Measurements from ENCODE around the gene RAB20. TPM values are rescaled to one million over a fixed set of nuclear protein-coding genes. Genes with fewer than 3 reads are reported as not detected.

RAB20 gene
- polyA plus RNA-seq, 1 donor, result 2.9 TPM

DNA sequence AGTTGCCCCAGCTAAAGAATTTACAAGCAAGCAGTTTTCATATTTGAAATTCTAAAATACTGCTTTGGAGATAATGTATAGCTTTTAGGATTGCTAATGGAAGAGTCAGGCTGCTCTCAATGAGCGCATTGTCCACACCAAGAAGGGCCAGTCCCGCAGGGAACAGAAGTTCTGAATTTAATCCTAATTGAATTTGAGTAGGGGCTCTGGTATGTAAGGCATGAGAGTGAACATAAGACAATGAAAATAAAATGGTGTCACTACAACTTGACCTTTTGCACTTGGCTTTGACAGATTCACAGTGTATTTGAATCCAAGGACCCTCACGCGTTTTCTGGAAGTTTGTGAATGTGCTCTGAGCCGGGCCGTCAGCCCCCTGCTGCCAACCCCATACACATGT is 32.6 kb downstream of the RAB20 start:
- no peak for DNase-seq

DNA sequence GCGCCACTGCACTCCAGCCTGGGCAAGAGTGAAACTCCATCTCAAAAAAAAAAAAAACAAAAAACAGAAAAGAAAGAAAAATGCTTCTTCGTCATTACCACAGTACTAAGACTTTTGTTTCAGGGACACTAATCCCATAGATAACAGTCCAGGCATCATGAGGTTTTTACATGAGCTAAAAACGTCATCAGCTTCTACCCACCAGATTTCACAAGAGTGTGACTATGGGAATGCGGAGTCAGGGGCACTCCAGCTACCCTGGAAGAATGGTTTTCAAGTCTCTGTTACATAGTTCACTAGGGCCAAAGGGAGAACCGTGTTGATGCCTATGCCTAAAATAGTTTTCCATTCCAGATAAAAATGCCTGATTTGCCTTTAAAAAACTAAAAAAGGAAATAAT is 33.2 kb downstream of the RAB20 start:
- no peak for DNase-seq

DNA sequence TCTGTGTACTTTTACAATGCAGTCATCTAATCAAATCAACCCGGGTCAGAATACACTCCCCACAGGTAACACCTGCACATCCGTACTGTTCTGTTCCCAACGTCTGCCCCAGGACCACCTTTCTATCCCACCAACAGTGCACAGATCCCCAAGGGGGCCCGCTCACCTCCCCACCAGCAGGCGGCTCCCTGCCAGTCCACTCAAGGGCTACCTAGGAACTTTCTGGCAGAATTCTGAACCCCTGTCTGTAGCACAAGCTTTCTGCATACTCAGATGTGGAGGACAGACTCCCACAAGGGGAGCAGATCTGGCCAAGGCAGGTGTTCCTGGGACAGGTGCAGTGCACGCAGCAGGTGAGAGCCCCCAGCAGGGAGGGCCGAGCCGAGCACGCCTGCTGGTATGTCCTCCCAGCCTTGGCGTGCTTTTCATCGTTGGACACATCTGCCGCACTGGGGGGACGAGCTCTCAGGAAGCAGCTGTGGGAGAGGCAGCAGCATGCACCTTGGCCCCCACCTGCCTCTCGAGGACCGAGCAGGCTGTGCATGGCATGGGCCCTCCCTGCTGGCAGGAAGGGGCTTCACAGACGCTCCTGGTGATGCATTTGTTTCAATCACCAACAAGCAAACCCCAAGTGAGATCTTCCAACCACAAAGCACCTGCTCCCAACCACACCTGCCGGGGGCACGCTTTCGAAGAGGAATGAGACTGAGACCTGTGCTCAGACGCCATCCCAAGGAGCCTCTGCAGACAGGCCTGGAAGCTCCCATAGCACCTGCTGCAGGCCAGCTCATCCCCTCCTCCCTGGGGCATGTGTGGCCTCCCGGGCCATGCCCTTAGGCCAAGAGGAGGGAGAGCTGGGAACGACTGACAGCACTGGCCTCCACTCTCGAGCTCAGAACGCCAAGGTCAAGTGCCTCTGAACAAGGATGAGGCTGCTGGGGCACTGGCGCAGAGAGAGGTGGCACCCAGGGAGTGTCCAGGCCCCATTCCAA is 35.9 kb downstream of the RAB20 start:
- DNase-seq, result no peak

DNA sequence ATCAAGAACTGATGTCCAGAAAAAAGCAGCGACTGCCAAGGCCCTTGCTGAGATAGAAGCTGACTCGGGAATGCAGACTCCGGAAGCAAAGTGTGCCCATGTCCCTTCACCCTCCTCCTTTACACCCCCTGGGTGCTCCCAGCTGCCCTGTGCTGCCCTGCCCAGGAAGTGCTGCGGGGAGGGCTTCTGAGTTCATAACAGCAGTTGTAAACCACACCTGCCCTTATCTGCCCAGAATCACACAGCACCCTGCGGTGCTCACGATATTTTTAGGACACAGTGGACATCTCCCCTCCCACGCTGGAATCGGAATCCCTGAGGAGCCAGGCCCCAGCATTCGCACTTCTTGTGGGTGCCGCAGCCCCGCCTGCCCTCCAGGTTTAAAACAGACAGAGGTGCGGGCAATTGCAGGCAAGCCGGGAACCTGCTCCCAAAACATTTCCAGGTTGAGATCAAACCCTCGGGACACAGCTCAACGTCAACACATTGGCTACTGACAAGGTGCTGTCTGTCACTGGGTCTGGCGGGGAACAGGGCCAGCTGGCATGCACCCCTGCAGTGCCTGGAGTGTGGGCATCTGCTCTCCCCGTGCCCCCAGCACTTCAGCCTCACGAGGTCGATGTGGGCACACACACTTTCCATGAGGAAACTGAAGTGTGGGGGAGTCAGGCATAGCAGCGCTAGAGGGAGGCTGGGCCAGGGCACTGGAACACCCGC is 36.8 kb downstream of the RAB20 start:
- DNase-seq, result no peak

DNA sequence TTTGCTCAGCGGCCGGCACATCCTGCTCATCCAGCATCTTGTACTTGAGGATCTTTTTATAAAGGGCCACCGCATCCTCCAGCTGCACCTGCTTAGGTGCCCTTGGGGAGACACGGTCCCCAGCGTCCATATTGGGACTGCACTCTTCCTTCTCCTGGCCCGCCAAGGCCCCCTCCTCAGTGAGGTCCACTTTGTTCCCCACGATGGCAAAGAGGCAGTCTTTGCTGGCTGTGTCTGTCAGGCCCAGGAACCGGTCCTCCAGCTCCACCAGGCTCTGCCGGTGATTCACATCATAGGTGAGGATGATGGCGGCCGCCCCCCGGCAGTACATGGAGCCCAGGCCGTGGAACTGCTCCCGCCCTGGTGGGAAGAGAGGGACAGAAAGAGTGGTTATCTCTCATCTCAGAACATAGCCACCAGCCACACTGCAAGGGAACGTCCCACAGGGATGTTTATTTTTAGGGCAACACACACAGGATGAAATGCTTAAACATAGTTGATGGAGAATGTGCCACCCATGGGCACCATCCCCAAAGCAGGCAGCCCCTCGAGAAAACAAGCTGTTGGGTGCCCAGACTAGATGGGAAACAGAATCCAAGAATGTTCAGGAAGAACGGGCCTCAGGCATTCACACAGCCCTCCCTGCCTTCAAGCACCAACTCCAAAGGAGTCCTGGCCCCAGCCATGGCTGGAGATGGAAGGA is 37.5 kb downstream of the RAB20 start:
- DNase-seq, result no peak

DNA sequence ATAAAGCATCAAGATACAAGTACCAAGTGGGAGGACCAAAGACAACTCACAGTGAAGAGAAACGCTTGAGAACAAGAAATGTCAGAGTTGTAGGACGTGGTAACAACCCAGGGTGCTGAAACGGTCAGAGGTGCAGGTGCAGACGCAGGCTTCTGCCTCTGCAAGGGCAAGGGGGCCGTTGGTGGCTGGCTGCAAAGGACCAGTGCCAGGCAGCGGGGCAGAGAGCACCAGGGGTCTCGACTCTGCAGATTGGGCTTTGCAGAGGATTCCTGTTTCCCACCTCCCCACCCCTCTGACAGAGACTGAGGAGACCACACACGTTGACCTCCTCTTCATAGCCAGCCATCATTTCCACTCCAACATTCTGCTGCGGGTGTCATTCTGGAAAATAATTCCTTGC is 38.3 kb downstream of the RAB20 start:
- DNase-seq, result no peak

DNA sequence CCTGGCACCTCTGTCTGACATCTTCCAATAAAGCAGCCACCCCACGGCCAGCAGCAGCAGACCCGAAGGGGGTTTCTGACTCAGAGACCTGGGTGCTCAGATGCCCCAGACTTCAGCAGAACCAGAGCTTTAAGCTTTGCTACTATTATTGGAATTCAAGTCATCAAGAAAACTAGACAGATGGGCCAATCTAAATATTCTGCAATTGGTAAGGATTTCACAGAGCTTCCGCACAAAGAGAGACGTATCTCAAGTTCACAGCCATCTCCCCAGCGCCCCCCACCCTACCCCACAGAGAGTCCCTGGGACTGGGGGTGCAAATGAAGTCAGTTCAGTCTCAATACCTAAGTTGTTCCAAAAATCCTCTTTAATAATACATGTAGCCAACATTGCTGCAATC is 38.8 kb downstream of the RAB20 start:
- DNase-seq, result no peak

DNA sequence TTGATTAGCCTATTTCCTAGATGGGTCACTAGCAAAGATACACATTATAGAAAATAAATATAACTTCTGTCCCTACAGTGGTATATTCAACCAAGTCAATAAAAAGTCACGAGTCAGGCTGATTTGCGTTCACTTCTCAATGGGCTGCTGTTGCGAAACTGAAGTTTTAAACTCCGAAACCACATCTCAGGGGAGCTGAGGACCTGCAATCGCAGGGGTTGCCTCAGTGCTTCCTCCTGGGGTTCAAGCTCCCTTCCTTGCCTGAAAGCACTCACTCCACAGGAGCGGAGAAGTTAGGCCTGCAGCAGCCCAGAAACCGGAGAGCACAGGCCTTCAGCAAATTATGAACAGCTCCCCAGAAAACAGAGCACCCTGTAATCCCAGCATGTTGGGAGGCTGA is 39.6 kb downstream of the RAB20 start:
- no peak for DNase-seq

DNA sequence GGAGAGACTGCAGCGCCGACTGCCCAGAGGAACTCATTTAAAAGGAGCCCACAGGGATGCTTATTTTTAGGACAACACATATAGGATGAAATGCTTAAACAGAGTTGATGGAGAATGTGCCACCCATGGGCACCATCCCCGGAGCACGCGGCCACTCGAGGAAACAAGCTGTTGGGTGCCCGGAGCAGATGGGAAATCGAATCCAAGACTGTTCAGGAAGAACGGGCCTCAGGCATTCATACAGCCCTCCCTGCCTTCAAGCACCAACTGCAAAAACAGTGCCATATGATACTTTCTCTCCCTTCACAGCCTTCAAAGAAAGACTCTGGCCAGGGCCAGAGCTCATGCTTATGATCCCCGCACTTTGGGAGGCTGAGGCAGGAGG is 40.2 kb downstream of the RAB20 start:
- no peak for DNase-seq

DNA sequence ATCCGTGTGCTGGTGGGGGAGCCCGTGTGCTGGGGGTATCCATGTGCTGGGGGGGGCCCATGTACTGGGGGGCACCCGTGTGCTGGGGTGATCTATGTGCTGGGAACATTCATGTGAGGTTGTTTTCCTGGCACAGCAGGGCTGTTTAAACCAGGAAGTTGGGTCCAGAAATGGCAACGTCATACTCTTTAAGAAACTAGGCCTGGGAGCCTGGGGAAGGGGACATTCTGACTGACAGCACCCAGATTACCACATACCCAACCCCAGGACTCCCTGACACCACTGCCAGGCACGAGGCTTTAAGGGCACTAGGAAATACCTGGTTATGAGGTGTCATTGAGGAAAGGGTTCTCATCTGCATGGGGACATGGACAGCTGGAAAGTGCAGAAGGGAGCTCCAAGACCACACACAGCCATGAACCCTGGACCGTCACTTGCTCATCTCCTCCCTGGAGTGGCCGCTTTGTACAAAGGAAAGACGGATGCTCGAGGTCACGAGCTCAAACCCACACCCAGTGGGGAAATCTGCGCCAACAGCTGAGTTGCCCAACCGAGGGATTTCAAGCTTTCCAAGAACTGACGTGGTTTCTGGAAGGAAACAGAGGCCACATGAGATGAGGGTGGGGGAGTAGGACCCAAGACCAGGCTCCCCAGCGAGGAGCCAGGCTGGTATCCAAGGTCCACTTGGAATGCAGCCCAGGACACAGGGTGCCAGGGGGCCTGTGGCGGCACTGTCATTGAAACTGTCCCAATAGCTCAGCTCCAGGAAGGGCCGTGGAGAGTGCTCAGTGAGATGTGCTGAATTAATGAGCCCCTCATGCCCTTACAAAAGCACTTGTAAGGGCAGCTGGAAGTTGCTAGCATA is 40.9 kb downstream of the RAB20 start:
- DNase-seq, result peak; percentile 43

DNA sequence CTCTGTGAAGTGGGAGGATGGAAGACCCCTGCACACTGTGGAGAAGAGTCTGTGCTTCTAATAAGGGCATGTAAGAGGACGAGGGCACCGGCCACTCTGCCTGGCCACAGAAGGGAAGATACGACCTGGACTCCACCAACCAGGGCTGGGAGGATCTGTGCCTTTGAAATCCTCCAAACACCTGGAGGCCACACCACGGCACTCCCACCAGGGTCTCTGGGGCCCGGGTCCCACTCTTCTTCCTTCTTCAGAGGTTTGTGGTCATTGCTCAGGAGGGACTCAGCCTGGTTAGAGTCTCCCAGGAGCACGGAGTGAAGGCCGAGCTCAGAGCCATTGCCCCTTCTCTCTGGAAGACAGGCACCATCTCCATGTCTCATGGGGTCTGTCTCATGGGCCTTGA is 42.0 kb downstream of the RAB20 start:
- DNase-seq, result no peak

DNA sequence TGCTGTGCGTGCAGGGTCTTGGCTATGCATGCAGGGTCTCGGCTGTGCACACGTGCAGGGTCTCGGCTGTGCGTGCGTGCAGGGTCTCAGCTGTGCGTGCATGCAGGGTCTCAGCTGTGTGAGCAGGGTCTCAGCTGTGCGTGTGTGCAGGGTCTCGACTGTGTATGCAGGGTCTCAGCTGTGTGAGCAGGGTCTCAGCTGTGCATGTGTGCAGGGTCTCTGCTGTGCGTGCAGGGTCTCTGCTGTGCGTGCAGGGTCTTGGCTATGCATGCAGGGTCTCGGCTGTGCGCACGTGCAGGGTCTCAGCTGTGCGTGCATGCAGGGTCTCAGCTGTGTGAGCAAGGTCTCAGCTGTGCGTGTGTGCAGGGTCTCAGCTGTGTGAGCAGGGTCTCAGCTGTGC is 42.5 kb downstream of the RAB20 start:
- DNase-seq, result no peak

DNA sequence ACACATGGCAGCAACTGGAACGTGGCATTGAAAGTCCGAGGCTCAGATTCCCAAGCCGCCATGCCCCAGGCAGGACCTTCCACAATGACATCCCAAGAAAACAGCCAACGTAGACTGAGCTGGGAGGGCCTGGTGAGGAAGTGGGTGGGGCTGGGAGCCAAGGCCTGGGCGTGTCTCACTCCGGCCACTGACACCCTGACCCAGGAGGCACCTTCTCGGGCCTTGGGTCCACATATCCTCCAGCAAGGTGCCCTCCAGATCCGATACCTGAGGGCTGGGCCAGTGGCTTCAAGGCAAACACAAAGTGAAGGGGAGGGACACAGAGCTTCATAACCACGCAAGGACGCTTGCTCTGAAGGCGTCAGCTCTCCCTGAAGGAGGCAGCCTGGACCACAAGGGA is 43.0 kb downstream of the RAB20 start:
- no peak for DNase-seq

DNA sequence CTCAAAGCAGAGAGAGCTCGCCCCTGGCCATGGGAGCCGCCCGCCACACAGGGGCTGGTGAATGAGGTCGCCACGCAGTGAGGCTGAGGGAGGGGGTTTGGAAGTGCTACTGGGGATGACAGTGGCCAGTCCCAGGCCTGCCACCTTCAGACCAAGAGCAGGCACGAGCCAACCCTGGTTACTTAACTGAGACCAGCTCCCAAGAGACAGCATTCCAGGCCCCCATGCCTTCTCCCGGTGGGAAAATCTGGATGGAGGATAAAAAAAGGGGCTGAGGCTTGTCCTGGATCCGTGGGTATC is 43.3 kb downstream of the RAB20 start:
- no peak for DNase-seq

DNA sequence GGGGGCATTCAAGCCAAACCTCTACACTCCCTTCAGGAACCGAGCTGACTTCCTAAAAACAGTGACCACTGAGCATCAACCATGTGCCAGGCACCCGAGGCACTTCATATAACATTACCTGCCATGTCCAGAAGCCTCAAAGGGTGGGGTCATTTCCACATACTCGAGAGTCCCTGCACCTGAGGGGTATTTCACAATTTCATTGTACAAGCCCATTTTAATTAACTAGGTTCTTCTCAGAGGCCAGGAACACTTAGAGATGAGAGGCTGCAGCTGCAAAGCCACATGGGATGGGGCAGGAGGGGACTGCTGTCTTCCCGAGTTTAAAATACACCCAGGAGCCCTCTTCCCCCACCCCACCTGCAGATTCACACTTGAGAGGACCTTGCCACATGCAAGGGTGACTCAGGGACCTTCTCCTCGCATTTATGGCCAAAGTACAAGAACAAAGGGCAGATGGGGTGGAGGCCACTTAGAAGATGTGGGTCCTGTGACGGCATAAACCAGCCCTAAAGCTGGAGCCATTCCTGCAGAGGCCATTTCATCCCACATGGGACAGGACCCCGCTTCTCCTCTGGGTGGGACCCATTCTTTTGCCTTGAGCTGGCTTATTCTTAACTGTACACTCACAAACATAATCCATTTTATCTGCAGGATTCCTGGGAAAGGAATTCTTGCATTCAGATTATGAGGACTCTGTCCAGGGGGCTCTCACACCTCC is 43.9 kb downstream of the RAB20 start:
- DNase-seq, result no peak

DNA sequence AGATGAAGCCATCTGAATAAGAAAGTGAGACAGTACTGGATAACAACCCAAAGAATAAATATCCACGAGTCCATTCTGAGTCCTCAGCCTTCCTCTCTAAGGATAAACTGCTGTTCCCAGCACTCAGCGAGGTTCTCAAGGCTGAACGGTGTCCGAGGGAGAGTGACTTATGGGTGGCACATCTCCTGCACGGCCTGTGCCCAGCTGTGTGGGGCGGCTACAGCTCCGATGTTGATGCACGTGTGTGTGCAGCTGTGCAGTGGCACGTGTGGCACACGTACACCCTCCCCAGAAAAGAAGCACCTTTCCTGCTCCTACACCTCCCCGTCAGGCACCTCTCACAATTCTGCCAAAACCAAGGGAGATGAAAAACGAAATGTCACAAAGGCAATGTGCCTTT is 45.0 kb downstream of the RAB20 start:
- DNase-seq, result no peak

DNA sequence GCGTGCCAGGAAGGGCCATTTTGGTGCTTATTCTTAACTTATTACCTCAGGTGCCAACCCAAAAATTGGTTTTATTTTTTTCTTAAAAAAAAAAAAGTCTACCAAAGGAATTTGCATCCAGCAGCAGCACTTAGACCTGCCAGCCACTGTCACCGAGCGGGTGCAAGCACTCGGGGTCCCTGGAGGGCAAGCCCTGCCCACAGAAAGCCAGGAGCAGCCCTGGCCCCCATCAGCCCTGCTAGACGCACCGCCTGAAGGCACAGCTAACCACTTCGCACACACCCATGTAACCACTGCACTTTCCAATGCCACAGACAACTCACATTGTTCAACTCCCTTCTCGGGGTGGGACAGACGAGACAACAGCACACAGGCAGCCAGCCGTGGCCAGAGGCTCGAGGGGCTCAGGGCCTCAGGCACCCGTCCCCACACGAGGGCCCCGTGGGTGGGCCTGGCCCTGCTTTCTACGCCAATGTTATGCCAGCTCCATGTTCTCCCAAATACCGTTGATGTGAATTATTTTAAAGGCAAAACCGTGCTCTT is 49.3 kb downstream of the RAB20 start:
- DNase-seq, result no peak

DNA sequence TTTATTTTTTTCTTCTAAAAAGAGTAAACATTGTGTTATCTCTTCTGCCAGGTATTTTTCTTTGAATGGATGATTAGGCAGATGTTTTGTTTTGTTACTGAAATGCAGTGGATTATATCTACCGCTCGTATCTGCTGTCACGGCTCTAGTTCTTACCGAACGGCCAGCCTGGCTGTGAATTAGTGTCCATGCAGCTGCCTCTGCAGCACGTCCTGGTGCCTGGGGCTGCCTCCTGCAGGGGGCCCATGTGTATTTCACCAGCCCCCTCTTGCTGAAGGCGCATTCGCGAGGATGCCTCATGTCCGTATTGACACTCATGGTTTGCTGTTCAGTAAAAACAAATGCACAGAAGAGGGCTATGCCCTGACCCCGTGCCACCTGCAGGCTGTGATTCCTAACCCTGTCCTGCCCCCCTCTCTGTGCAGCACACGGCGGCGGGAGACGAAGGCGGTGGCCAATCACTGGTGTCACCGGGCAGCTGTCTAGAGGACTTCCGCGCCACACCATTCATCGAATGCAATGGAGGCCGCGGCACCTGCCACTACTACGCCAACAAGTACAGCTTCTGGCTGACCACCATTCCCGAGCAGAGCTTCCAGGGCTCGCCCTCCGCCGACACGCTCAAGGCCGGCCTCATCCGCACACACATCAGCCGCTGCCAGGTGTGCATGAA is 49.9 kb downstream of the RAB20 start:
- DNase-seq, result no peak

DNA sequence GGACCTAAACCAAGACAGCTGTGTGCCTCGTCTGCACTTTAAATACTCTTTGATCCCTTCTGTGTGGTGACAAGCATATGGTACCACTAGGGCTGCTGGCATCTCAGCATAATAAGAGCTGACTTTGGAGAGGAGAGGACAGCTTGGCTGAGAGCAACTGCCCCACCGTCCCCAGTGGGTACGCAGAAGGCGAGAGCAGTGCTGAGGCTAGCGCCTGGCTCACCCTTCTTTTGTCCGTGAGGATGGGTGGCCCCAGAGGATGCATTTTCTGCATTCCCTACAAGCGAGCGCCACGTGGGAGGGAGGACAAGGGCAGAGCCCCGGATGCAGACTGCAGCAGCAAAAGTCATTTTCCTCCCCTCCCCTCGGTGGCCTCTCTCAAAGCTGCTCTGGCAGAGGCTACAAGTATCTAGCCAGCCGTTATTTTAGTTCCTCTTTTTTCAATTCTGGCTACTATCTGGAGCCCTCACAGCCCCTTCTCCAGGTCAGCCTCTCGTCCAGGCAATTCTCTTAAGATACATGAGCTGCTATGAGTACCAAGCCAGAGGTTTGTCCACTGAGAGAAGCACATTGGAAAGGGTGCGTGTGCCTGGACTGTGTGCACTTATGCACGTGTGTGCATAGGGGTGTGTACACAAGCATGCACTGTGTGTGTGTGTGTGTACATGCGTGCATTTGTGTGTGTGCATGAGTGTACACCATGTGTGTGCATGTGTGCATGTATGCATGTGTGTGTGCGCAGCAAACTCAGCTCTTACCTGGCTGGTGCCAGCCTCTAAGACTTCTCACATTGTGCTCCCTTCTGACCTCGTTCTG is 51.3 kb downstream of the RAB20 start:
- DNase-seq, result peak; percentile 40

DNA sequence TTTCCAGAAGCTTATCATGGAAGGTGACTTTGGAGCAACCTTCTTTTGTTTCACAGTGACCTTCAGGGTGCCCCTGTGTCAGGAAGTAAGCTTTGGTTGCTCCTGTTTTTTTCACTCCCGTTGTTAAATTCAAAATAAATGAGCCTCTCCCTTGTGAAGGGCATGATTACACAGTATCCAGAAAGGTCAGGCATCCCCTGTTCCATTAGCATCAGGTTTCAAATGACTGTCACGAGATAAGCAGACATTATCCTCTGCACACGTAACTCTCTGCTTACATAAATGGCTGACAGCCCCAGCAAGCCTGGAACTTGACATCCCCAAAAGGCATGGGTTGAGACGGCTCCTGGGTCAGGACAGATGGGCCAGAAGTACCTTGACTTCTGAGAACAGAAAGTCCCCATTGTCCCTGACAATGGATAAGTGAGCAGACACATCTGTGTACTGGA is 52.0 kb downstream of the RAB20 start:
- no peak for DNase-seq

All from hindlimb muscle (tissue), 1 donor.